Lung (tissue), 13 donors: ENCODE measurements around the gene AKIP1. TPM values are rescaled to one million over a fixed set of nuclear protein-coding genes. Genes with fewer than 3 reads are reported as not detected.
A peak's percentile ranks its signal among the peaks of the same experiment; 100 is the strongest.

Experiments
- ATAC-seq: fragments of 200-7000 bp; cut with Tn5 transposase; one replicate; pipeline ENCODE4 v1.9.1; 2020; ENCODE audit warnings: moderate number of reproducible peaks; ENCODE audit not compliant: insufficient read depth, low FRiP score
- DNase-seq, 3 donors: peaks; one replicate each; pipeline ENCODE4 v3.0.0-alpha.2; 2013 to 2017
- H3K27ac ChIP-seq, 2 donors: one replicate each; pipeline ENCODE4 v1.5.1; 2013; ENCODE audit warnings: mild to moderate bottlenecking in 2 of 2, moderate library complexity in 2 of 2, control low read depth in 1 of 2, inconsistent platforms in 1 of 2, low read depth in 1 of 2, low read length in 1 of 2
- H3K27me3 ChIP-seq, 3 donors: one replicate each; pipeline ENCODE4 v1.5.1; 2013; ENCODE audit warnings: low read length in 2 of 3; ENCODE audit not compliant: control insufficient read depth in 3 of 3, insufficient read depth in 3 of 3
- H3K36me3 ChIP-seq, 4 donors: one replicate each; pipeline ENCODE4 v1.5.1; 2013; ENCODE audit warnings: low read length in 4 of 4, mild to moderate bottlenecking in 1 of 4, moderate library complexity in 1 of 4; ENCODE audit not compliant: control insufficient read depth in 4 of 4, insufficient read depth in 4 of 4
- H3K4me1 ChIP-seq, 5 donors: one replicate each; pipeline ENCODE4 v1.5.1; 2013; ENCODE audit warnings: low read length in 5 of 5, mild to moderate bottlenecking in 2 of 5, moderate library complexity in 1 of 5; ENCODE audit not compliant: control insufficient read depth in 5 of 5, insufficient read depth in 5 of 5
- H3K4me3 ChIP-seq: one replicate; pipeline ENCODE4 v1.5.1; 2013; ENCODE audit warnings: mild to moderate bottlenecking, control low read depth, moderate library complexity
- H3K9ac ChIP-seq, 2 donors: one replicate each; pipeline ENCODE4 v1.5.1; 2013; ENCODE audit warnings: low read length in 2 of 2, control low read depth in 1 of 2; ENCODE audit not compliant: insufficient read depth in 1 of 2
- H3K9me3 ChIP-seq, 4 donors: one replicate each; pipeline ENCODE4 v1.5.1; 2013; ENCODE audit warnings: low read length in 3 of 4, mild to moderate bottlenecking in 1 of 4, moderate library complexity in 1 of 4; ENCODE audit not compliant: control insufficient read depth in 4 of 4, insufficient read depth in 3 of 4
- CTCF ChIP-seq: IDR thresholded peaks from 2 replicates; pipeline ENCODE4 v1.5.1; 2012; ENCODE audit warnings: mild to moderate bottlenecking; ENCODE audit errors: control extremely low read depth, extremely low read depth
- WGBS, 2 donors: extraction: QIAGEN DNeasy Blood & Tissue Kit; methylation state at CpG; one replicate each; pipeline ENCODE4 v1.1.7; 2013; 5-methylcytosine and 5-hydroxymethylcytosine counted together
- polyA plus RNA-seq, 2 donors: library from polyadenylated mRNA; stranded (reverse); fragments of 200-250 nt; gene quantifications; one replicate each; pipeline ENCODE4 v1.2.1, GENCODE V29; 2013
- small RNA-seq: library from RNA; depleted of rRNA; stranded (forward); fragments of <200 nt; gene quantifications from one replicate; pipeline ENCODE3, GENCODE V24; 2014; ENCODE audit warnings: low replicate concordance
- total RNA-seq, 2 donors: library from RNA; depleted of rRNA in 1 of 2; stranded (reverse); fragments of >200 nt in 1 of 2; gene quantifications; one replicate each; pipeline ENCODE4 v1.2.1, GENCODE V29; 2014 to 2021
- donor health status: control.
- donor health status: control.
- donor health status: Bipolar disorder and iron deficiency.
- donor health status: healthy.
- donor health status: DM: yes; HTN: yes; CAD: no.

AKIP1 gene
- total and polyA plus RNA-seq, 4 donors = 15.6 to 27.2 (median 18.1) TPM

GRCh38 chr11:8963569-8964323 is 52.8 kb downstream of the AKIP1 start:
- H3K9me3 ChIP-seq = no peaks in the 10 kb centered on the region
- H3K4me3 ChIP-seq = peak overlapping the region; percentile 86
- peak overlapping the region; percentile 59 to 80 for H3K9ac ChIP-seq
- no peaks in the 10 kb centered on the region for H3K27me3 ChIP-seq
- no peak for DNase-seq
- ATAC-seq = peak; percentile 76
- WGBS, 2 donors = 2 to 3% methylated on average over 39 of the region's 39 CpGs
- H3K27ac ChIP-seq = peak overlapping the region; percentile 92 to 95
- peaks cover 0 to 24% (median 8%) of the 10 kb centered on the region in 5 donors for H3K4me1 ChIP-seq
- TF ChIP-seq CTCF = no peak
- H3K36me3 ChIP-seq = peaks cover 0 to 9% (median 0%) of the 10 kb centered on the region in 4 donors

GRCh38 chr11:8964324-8965320 is 53.6 kb downstream of the AKIP1 start, which contains the start of gene TMEM9B:
Gene TMEM9B, minus strand, starts transcription at chr11:8964442. Its CDS starts 129 bp downstream, at chr11:8964313.
- no peaks in the 10 kb centered on the region for H3K27me3 ChIP-seq
- DNase-seq = peak; percentile 93 to 94 (median 93)
- H3K27ac ChIP-seq = peak within 1 kb of the TSS; percentile 92 to 95
- TF ChIP-seq CTCF = no peak
- 0% methylated on average over 66 to 67 of the region's 67 CpGs for WGBS, 2 donors
- H3K9me3 ChIP-seq = no peaks in the 10 kb centered on the region
- peak within 1 kb of the TSS; percentile 80 to 82 for H3K9ac ChIP-seq
- H3K4me3 ChIP-seq = peak within 1 kb of the TSS; percentile 86
- ATAC-seq = peak; percentile 95
- peaks cover 0 to 19% (median 8%) of the 10 kb centered on the region in 5 donors for H3K4me1 ChIP-seq
- H3K36me3 ChIP-seq = peaks cover 0 to 9% (median 0%) of the 10 kb centered on the region in 4 donors

- no peak overlapping the region for H3K9ac ChIP-seq
- H3K9me3 ChIP-seq = no peaks in the 10 kb centered on the region
- TF ChIP-seq CTCF = no peak
- H3K4me1 ChIP-seq = peaks cover 0 to 14% (median 8%) of the 10 kb centered on the region in 5 donors
- WGBS, 2 donors = 82 to 86% methylated on average over 8 of the region's 8 CpGs
- no peak overlapping the region for H3K4me3 ChIP-seq
- no peaks in the 10 kb centered on the region for H3K27me3 ChIP-seq
- H3K36me3 ChIP-seq = peaks cover 0 to 2% (median 0%) of the 10 kb centered on the region in 4 donors
- no peak for DNase-seq
- no peak for ATAC-seq
- no peak overlapping the region for H3K27ac ChIP-seq
These were observed 56.2 kb downstream of the AKIP1 start for GRCh38 chr11:8967184-8967583.

Small RNA genes lying within 50 kb of the gene (small RNA-seq; reads per million reads assigned to genes)
- not detected for gene RF00019

Other genes with a start within 250 kb of the AKIP1 start
- gene TRIM66, start 228.5 kb upstream of the AKIP1 start, total RNA-seq = 10 to 100 TPM; 20.0 to 23.9 TPM
- gene TRIM66, start 228.5 kb upstream of the AKIP1 start, polyA plus RNA-seq = 1 to 10 TPM; 2.0 to 2.6 TPM
- gene RPL27A, start 228.4 kb upstream of the AKIP1 start, total RNA-seq = 1,000 to 10,000 TPM in 1 of 2 donors, 100 to 1,000 TPM in 1; 673 to 1,085 TPM
- 1,000 to 10,000 TPM; 1,741 to 4,912 TPM for gene RPL27A, start 228.4 kb upstream of the AKIP1 start, polyA plus RNA-seq
- 10 to 100 TPM in 1 of 2 donors, 1 to 10 TPM in 1; 8.4 to 14.0 TPM for gene C11orf16, start 21.8 kb downstream of the AKIP1 start, total RNA-seq
- gene C11orf16, start 21.8 kb downstream of the AKIP1 start, polyA plus RNA-seq = 1 to 10 TPM; 1.9 to 3.1 TPM
- gene ASCL3, start 31.8 kb downstream of the AKIP1 start, total RNA-seq = not detected
- not detected for gene ASCL3, start 31.8 kb downstream of the AKIP1 start, polyA plus RNA-seq
- gene TMEM9B, start 53.3 kb downstream of the AKIP1 start, total RNA-seq = 10 to 100 TPM; 41.1 to 48.3 TPM
- gene TMEM9B, start 53.3 kb downstream of the AKIP1 start, polyA plus RNA-seq = 10 to 100 TPM; 35.3 to 55.9 TPM
- 1 to 10 TPM; 1.9 to 2.2 TPM for gene NRIP3, start 92.8 kb downstream of the AKIP1 start, total RNA-seq
- 1 to 10 TPM in 1 of 2 donors, under 1 TPM in 1; 0.28 to 2.0 TPM for gene NRIP3, start 92.8 kb downstream of the AKIP1 start, polyA plus RNA-seq
- gene SCUBE2, start 180.4 kb downstream of the AKIP1 start, total RNA-seq = 10 to 100 TPM in 1 of 2 donors, 1 to 10 TPM in 1; 3.7 to 27.6 TPM
- 1 to 10 TPM; 2.6 to 4.2 TPM for gene SCUBE2, start 180.4 kb downstream of the AKIP1 start, polyA plus RNA-seq